Muscle layer of duodenum (tissue), 2 donors: ENCODE results near the gene COPS9.

Experiments
- H3K27ac ChIP-seq: one replicate; pipeline ENCODE4 v1.7.0; 2013; ENCODE audit warnings: mild to moderate bottlenecking, low read length
- H3K27me3 ChIP-seq: one replicate; pipeline ENCODE4 v1.7.0; 2013; ENCODE audit warnings: low read depth, mild to moderate bottlenecking, control low read depth, low read length
- H3K36me3 ChIP-seq, 2 donors: one replicate each; pipeline ENCODE4 v1.7.0; 2013; ENCODE audit warnings: low read length in 2 of 2, control low read depth in 1 of 2, mild to moderate bottlenecking in 1 of 2; ENCODE audit not compliant: insufficient read depth in 2 of 2, control insufficient read depth in 1 of 2
- H3K4me1 ChIP-seq, 2 donors: one replicate each; pipeline ENCODE4 v1.7.0; 2013; ENCODE audit warnings: low read length in 2 of 2, mild to moderate bottlenecking in 2 of 2, control low read depth in 1 of 2, moderate library complexity in 1 of 2; ENCODE audit not compliant: insufficient read depth in 2 of 2, control insufficient read depth in 1 of 2
- H3K4me3 ChIP-seq, 2 donors: one replicate each; pipeline ENCODE4 v1.7.0; 2013; ENCODE audit warnings: low read length in 2 of 2, low read depth in 1 of 2, mild to moderate bottlenecking in 1 of 2
- H3K9me3 ChIP-seq, 2 donors: one replicate each; pipeline ENCODE4 v1.7.0; 2013; ENCODE audit warnings: low read length in 2 of 2, control low read depth in 1 of 2, mild to moderate bottlenecking in 1 of 2; ENCODE audit not compliant: control insufficient read depth in 1 of 2
- donor health status: healthy.

Gene COPS9

DNA sequence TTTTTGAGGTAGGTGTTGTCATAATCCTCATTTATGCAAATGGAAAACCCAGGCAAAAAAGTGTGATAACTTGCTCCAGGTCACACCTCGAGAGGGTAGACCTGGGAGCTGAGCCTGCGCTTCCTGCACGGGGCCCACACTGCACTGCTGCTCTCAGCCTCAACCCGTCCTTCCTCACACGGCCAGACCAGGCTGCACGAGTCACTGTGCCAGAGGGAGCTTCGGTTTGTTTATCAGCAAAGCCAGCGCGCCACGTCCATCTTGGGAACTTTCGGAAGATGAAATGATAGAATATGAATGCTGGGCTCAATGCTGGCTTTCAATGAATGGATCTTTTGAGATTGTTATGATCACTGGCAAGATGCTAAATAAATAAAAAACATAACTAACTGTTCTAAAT is 14.4 kb downstream of the COPS9 start:
- Histone ChIP-seq H3K27me3 (no peaks in the 10 kb centered on the region), H3K36me3 (peaks cover 0 to 8% of the 10 kb centered on the region in 2 donors), H3K27ac (no peak overlapping the region), H3K4me3 (no peak overlapping the region), H3K9me3 (peaks cover 0 to 3% of the 10 kb centered on the region in 2 donors), H3K4me1 (no peaks in the 10 kb centered on the region)

DNA sequence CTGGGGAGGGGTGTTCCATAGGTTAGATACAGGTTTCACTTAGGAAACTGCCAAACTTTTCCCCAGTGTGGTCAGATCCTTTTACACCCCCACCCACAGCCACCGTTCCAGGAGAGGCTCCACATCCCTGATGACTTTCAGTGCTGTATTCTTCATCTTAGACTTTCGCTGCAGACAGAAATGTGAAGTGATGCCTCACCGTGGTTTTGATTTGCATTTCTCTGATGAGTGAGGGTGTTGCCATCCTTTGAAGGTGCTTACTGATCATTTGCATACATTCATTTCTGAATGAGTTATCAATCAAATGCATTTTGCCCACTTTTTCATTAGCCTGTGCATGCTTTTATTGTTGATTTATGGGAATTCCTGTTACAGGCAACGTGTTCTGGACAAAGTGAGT is 14.9 kb downstream of the COPS9 start:
- Histone ChIP-seq H3K4me1 (no peaks in the 10 kb centered on the region), H3K36me3 (peaks cover 0 to 3% of the 10 kb centered on the region in 2 donors), H3K9me3 (peaks cover 0 to 3% of the 10 kb centered on the region in 2 donors), H3K4me3 (no peak overlapping the region), H3K27ac (no peak overlapping the region), H3K27me3 (no peaks in the 10 kb centered on the region)

DNA sequence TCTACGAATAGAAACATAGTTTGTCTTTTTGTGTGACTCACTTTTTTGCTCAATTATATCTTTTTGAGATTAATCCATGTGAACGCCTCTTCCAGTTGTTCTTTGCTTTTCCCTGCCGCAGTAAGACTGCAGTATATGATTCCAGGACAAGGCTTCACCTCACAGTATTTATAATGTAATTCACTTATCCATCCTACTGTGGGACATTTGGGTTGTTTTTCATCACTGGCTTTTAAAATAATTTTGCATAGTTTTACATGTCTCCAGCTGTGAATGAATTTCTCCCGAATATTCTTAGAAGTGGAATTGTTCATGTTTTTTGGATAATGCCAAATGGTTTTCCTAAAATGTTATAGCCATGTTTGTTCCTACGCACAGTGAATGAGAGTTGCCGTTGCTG is 21.9 kb downstream of the COPS9 start:
- Histone ChIP-seq H3K36me3 (no peaks in the 10 kb centered on the region), H3K4me1 (no peaks in the 10 kb centered on the region), H3K27me3 (no peaks in the 10 kb centered on the region), H3K27ac (no peak overlapping the region), H3K4me3 (no peak overlapping the region), H3K9me3 (peaks cover 0 to 3% of the 10 kb centered on the region in 2 donors)

DNA sequence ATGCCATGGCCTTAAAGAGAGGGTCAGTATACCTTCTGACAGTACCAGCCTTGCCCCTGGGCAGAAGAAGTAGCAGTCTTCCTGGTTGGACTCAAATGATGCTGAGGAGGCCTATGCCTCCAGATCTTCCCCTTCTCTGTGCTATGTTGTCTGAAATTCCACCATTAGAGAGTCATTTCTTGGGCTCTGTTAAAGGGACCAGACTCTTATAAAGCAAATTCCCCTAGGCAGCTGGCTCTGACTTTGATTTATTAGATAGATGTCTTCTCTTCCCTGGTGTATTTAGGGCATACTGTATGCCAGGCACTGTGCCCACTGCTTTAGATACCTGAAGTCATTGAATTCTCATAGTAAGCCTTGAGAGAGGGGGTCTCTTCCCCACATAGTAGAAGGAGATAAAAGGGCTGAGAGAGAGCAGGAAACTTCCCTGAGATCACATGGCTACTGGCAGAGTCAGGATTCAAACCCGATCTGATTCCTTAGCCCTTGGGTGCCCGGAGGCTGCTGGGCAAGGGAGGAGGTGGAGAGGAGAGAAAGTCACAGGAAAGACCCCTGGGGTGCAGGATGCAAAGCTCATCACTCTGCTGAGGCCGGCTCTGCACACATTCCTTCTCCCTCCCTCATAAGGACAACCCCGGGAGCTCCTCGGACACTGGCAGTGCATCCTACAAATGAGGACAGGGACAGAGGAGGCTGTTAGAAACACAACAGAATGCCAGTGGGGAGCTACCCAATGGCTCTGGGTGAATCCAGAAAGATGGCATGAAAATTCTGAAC is 23.0 kb downstream of the COPS9 start:
- H3K36me3 ChIP-seq, result no peaks in the 10 kb centered on the region
- no peaks in the 10 kb centered on the region for H3K4me1 ChIP-seq
- no peaks in the 10 kb centered on the region for H3K27me3 ChIP-seq
- H3K9me3 ChIP-seq, result no peaks in the 10 kb centered on the region
- no peak overlapping the region for H3K27ac ChIP-seq
- H3K4me3 ChIP-seq, result no peak overlapping the region

DNA sequence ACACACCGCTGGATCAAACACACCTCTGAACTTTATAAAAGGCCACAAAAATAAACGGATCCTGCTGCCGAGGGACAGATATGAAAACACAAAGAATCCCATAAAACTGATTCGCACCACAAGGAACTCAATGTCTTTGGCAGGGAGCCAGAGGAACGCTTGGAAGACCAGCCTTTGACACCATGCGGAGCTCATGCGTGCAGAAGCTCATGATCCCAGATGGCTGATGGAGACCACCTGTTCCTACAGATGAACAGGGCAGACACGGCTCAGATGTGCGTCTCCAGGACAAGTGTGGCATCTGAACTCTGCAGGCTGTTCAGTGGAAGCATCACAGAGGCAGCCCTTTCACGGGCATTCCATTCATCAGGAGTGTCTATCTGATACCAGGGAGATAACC is 24.9 kb downstream of the COPS9 start:
- Histone ChIP-seq H3K36me3 (no peaks in the 10 kb centered on the region), H3K4me1 (no peaks in the 10 kb centered on the region), H3K27ac (no peak overlapping the region)

DNA sequence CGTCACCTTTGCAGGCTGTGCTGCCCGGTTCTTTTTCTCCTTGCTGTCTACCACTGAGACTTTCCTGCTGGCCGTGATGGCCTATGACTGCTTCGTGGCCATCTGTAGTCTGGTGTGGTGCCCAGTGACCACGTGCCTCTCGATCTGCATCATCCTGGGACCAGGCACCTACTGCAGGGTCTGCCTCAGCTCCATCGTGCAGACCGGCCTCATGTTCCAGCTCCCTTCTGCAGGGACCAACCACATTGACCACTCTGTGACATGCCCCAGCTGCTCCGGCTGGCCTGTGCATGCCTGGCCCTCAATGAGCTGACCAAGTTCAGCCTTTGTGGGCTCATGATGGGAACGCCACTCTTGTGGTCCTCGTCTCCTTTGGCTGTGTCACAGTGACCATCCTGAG is 26.7 kb downstream of the COPS9 start:
- Histone ChIP-seq H3K4me1 (no peaks in the 10 kb centered on the region), H3K36me3 (no peaks in the 10 kb centered on the region), H3K9me3 (no peaks in the 10 kb centered on the region), H3K27ac (no peak overlapping the region), H3K27me3 (no peaks in the 10 kb centered on the region), H3K4me3 (no peak overlapping the region)

More for the DNA sequence above, 24.9 kb downstream of the COPS9 start:
- Histone ChIP-seq H3K4me3 (no peak overlapping the region), H3K27me3 (no peaks in the 10 kb centered on the region), H3K9me3 (no peaks in the 10 kb centered on the region)

DNA sequence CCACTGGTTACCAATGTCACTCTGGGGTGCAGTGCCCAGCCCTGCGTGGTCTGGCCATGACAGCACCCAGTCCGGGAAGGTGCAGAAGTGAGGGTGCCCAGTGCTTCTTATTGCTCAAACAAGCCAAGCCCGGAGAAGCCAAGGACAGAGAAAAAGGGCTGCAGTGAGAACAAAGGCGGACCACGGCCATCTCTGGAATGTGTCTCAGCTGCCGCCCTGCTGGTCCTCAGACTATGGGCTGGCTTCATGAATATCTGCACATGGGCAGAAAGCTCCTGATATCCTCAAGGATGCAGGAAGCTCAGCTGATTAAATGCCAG is 28.7 kb downstream of the COPS9 start:
- H3K4me3 ChIP-seq, result no peak overlapping the region
- H3K36me3 ChIP-seq, result no peaks in the 10 kb centered on the region
- H3K9me3 ChIP-seq, result no peaks in the 10 kb centered on the region
- no peak overlapping the region for H3K27ac ChIP-seq
- no peaks in the 10 kb centered on the region for H3K27me3 ChIP-seq
- H3K4me1 ChIP-seq, result no peaks in the 10 kb centered on the region

DNA sequence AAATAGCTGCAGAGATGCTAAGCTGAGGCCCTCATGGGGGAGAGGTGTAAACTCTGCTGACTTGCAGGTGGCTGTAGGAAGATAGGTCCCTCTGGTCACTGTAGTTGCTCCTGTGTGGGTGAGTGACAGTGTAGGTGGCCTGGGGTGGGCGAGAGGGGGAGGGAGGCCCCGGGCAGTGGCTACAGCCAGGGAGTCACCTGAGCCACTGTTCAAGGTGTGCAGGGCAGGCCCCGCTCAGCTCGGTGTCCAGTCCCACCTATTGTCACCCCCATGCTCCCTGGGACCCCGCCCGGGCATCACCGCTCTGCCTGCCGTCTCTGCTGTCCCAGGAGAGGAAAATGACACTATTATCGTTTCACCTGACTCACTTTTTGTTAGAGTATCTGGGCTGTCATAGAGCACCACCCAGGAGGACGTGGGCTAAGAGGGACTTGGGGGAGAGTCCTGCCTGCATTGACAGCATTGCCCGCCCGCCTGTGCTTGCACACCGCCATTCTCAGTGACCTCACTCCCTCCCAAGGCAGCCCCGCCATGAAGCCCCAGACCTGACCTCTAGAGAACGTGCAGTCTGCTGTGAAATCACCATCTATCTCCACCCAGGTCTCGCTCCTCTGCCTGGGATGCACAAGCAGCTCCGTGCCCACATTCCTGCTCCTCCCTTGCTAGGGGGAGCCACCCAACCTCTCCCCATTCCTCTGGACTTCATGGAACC is 29.2 kb downstream of the COPS9 start:
- no peak overlapping the region for H3K4me3 ChIP-seq
- H3K36me3 ChIP-seq, result no peaks in the 10 kb centered on the region
- no peaks in the 10 kb centered on the region for H3K9me3 ChIP-seq
- H3K27ac ChIP-seq, result no peak overlapping the region
- H3K27me3 ChIP-seq, result no peaks in the 10 kb centered on the region
- no peaks in the 10 kb centered on the region for H3K4me1 ChIP-seq

DNA sequence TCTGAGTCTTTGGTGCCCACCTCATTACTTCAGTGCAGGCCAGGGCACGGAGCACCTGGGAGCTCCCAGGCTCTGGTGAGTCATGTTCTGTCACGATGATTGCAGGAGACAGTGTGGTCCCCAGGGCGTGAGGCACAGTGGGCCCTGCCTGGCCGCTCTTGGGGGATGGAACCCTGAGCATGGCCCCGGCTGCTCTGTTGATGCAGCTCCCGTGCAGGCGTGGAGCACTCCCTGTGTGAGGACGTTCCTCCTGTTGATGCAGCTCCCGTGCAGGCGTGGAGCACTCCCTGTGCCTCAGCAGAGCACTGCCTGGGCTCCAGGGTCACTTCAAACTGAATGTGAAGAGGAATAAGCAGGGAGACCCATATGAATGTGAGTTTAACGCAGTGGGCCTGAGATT is 30.1 kb downstream of the COPS9 start:
- Histone ChIP-seq H3K4me3 (no peak overlapping the region), H3K27me3 (no peaks in the 10 kb centered on the region), H3K4me1 (no peaks in the 10 kb centered on the region), H3K9me3 (no peaks in the 10 kb centered on the region), H3K27ac (no peak overlapping the region), H3K36me3 (no peaks in the 10 kb centered on the region)

DNA sequence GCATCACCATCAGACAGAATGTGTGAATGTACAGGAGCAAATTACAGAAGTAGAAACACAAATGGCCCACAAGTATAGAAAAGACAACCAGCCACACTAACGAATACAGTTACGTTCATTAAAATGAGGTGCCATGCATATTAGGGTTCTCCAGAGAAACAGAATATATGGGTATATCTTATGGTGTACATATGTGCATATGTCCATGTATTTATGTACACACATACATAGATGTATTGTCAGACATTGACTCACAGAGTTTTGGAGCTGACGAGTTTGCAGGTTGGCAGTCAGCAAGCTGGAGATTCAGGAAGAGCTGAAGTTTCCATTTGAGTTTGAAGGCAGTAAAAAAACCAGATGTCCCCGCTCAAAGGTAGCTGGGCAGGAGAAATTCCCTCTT is 33.0 kb downstream of the COPS9 start:
- Histone ChIP-seq H3K9me3 (peaks cover 0 to 4% of the 10 kb centered on the region in 2 donors), H3K4me3 (no peak overlapping the region), H3K27me3 (no peaks in the 10 kb centered on the region), H3K36me3 (no peaks in the 10 kb centered on the region), H3K27ac (no peak overlapping the region), H3K4me1 (no peaks in the 10 kb centered on the region)

DNA sequence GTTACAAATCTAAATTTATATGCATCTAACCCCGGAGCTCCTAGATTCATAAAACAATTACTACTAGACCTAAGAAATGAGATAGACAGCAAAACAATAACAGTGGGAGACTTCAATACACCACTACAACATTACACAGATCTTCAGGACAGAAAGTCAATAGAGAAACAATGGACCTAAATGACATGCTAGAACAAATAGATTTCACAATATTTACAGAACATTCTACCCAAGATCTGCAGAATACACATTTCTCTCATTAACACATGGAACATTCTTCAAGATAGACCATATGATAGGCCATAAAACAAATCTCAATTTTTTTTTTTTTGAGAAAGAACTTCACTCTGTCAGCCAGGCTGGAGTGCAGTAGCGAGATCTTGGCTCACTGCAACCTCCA is 37.8 kb downstream of the COPS9 start:
- Histone ChIP-seq H3K27me3 (peaks cover 22% of the 10 kb centered on the region), H3K27ac (no peak overlapping the region)

More for the DNA sequence above, 37.8 kb downstream of the COPS9 start:
- Histone ChIP-seq H3K36me3 (no peaks in the 10 kb centered on the region), H3K9me3 (peaks cover 8 to 12% of the 10 kb centered on the region in 2 donors), H3K4me1 (no peaks in the 10 kb centered on the region), H3K4me3 (no peak overlapping the region)
